Kidney (tissue), 14 donors: ENCODE results near the gene TECR. TPM values are rescaled to one million over a fixed set of nuclear protein-coding genes. Genes with fewer than 3 reads are reported as not detected.

ENCODE experiments used
- DNase-seq, 5 donors: peaks; one replicate each; pipeline ENCODE4 v3.0.0-alpha.2; 2013 to 2020
- FAIRE-seq: peaks from 2 replicates; lab custom pipeline; 2012; peaks lifted over from hg19 to GRCh38; lab: Jason Lieb, UNC
- H3K27ac ChIP-seq, 2 donors: one replicate each; pipeline ENCODE4 v1.7.0; 2013; ENCODE audit warnings: low read depth in 2 of 2, low read length in 2 of 2, inconsistent platforms in 1 of 2
- H3K27me3 ChIP-seq: one replicate; pipeline ENCODE4 v1.7.1; 2013; ENCODE audit warnings: low read length, inconsistent platforms; ENCODE audit not compliant: control insufficient read depth, insufficient read depth
- H3K36me3 ChIP-seq, 3 donors: one replicate each; pipeline versions ENCODE4 v1.7.0 to v1.7.1; 2013; ENCODE audit warnings: low read length in 3 of 3, control low read depth in 1 of 3, inconsistent platforms in 1 of 3; ENCODE audit not compliant: insufficient read depth in 3 of 3, control insufficient read depth in 2 of 3
- H3K4me1 ChIP-seq, 3 donors: one replicate each; pipeline versions ENCODE4 v1.7.0 to v1.7.1; 2013; ENCODE audit warnings: low read length in 3 of 3, inconsistent platforms in 1 of 3, low read depth in 1 of 3; ENCODE audit not compliant: control insufficient read depth in 2 of 3, insufficient read depth in 2 of 3
- H3K4me3 ChIP-seq, 3 donors: one replicate each; pipeline versions ENCODE4 v1.7.0 to v1.8.1; 2013; ENCODE audit warnings: low read length in 3 of 3, control low read depth in 1 of 3, inconsistent platforms in 1 of 3
- H3K9ac ChIP-seq, 3 donors: one replicate each; pipeline versions ENCODE4 v1.7.0 to v1.7.1; 2013; ENCODE audit warnings: low read length in 3 of 3, control low read depth in 1 of 3, inconsistent platforms in 1 of 3
- H3K9me3 ChIP-seq, 3 donors: one replicate each; pipeline versions ENCODE4 v1.7.0 to v1.7.1; 2013; ENCODE audit warnings: low read length in 3 of 3, control low read depth in 1 of 3, inconsistent platforms in 1 of 3; ENCODE audit not compliant: control insufficient read depth in 2 of 3, insufficient read depth in 1 of 3
- intact Hi-C: fragments of 100-400 bp; cut with DNase I; formaldehyde crosslinking; loops from one replicate; pipeline ENCODE4 v1.11.1; 2022
- polyA plus RNA-seq: library from polyadenylated mRNA; stranded (reverse); fragments of 350-450 nt; fragmentation: Illumina TruSeq; extraction: RNeasy Lipid Tissue Mini Kit (QIAGEN cat#74804); gene quantifications from one replicate; pipeline ENCODE4 v1.2.3, GENCODE V29; 2014; ENCODE audit warnings: low read depth, low replicate concordance; ENCODE audit not compliant: insufficient read depth
- total RNA-seq: library from RNA; stranded (reverse); fragmentation: NEBNext Ultra II Directional; extraction: Animal tissue kit (Norgen Biotek cat#: 25700); gene quantifications from one replicate; pipeline ENCODE4 v1.2.1, GENCODE V29; 2021
- TF ChIP-seq, protein P1 (sequence below): IDR thresholded peaks from 3 replicates; pipeline ENCODE4 v1.5.1; 2012; ENCODE audit warnings: mild to moderate bottlenecking, moderate library complexity, borderline replicate concordance; ENCODE audit not compliant: insufficient read depth; ENCODE audit errors: extremely low read depth
- donor health status: control.
- donor health status: control.
- donor health status: control.
- donor health status: control.
- donor health status: control.
- donor health status: DM: yes; HTN: yes; CAD: no.
- donor health status: Normal renal cell carcinoma (clear cell type).

Gene TECR
- total and polyA plus RNA-seq, 2 donors from 2014 or later, result 132 to 280 TPM

- Histone ChIP-seq H3K4me3 (no peak overlapping the region), H3K9ac (peak overlapping the region in 1 of 3 donors; percentile 26), H3K27me3 (no peaks in the 10 kb centered on the region), H3K4me1 (peaks cover 0 to 32% (median 18%) of the 10 kb centered on the region in 3 donors), H3K27ac (peak overlapping the region in 1 of 2 donors; percentile 32), H3K36me3 (no peaks in the 10 kb centered on the region), H3K9me3 (no peaks in the 10 kb centered on the region)
- FAIRE-seq, result no peak
- intact Hi-C loops, result no loop called here
- no peak for DNase-seq
- TF ChIP-seq, protein P1, sequence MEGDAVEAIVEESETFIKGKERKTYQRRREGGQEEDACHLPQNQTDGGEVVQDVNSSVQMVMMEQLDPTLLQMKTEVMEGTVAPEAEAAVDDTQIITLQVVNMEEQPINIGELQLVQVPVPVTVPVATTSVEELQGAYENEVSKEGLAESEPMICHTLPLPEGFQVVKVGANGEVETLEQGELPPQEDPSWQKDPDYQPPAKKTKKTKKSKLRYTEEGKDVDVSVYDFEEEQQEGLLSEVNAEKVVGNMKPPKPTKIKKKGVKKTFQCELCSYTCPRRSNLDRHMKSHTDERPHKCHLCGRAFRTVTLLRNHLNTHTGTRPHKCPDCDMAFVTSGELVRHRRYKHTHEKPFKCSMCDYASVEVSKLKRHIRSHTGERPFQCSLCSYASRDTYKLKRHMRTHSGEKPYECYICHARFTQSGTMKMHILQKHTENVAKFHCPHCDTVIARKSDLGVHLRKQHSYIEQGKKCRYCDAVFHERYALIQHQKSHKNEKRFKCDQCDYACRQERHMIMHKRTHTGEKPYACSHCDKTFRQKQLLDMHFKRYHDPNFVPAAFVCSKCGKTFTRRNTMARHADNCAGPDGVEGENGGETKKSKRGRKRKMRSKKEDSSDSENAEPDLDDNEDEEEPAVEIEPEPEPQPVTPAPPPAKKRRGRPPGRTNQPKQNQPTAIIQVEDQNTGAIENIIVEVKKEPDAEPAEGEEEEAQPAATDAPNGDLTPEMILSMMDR, result no peak
These were observed 23.9 kb downstream of the TECR start for GRCh38 chr19:14553042-14553938.

DNA sequence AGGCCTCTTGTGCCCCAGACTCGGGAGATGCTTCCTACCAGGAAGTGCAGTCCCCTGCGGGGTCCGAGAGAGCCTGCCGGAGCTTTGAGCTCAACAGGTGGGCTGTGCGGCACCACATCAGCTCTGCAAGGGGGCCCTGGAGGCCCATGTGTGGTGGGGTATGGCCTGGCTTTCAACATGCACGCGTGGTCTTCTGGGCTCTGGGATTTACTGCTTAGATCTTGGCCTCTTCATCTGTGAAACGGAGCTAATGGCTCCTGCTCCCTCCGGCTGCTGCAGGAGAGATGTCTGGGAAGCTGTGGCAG, 24.5 kb downstream of the TECR start:
- peak overlapping the region; percentile 2 to 32 for H3K27ac ChIP-seq
- H3K4me1 ChIP-seq, result peaks cover 0 to 32% (median 18%) of the 10 kb centered on the region in 3 donors
- H3K27me3 ChIP-seq, result no peaks in the 10 kb centered on the region
- TF ChIP-seq, protein P1, result no peak
- FAIRE-seq (no peak), DNase-seq (no peak)
- H3K9ac ChIP-seq, result no peak overlapping the region
- no peaks in the 10 kb centered on the region for H3K9me3 ChIP-seq
- no peaks in the 10 kb centered on the region for H3K36me3 ChIP-seq
- intact Hi-C loops, result no loop called here
- H3K4me3 ChIP-seq, result no peak overlapping the region

DNA sequence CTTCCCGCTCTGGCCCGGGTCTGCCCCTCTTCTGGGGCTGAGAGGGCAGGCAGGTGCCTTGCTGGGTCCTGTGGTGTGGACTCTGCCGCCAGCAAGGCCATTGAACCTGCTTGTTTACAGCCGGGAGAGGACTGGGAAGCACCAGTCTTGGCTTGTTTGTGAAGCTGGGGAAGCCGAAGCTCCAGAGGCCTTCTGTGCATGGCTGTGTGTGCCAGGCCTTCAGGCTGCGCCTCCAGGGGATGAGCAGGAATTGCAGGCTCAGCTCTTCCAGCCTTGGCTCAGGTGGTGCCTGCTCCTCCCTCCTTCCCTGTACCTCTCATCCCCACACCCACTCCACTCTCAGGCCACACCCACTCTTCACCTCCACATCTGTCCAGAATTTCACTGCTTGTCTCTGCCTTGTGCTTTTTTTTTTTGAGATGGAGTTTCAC, 25.0 kb downstream of the TECR start:
- H3K9ac ChIP-seq, result no peak overlapping the region
- no peaks in the 10 kb centered on the region for H3K27me3 ChIP-seq
- no peaks in the 10 kb centered on the region for H3K36me3 ChIP-seq
- H3K4me1 ChIP-seq, result peaks cover 0 to 32% (median 18%) of the 10 kb centered on the region in 3 donors
- TF ChIP-seq, protein P1, result no peak
- FAIRE-seq (no peak), DNase-seq (no peak)
- no peak overlapping the region for H3K4me3 ChIP-seq
- intact Hi-C loops, result no loop called here
- H3K9me3 ChIP-seq, result no peaks in the 10 kb centered on the region
- H3K27ac ChIP-seq, result peak overlapping the region in 1 of 2 donors; percentile 2
